Spleen (tissue), 7 donors: ENCODE data around the gene FAM219B.

Experiments
- CTCF ChIP-seq, 11 experiments: fragments of 200-600 bp in 7 of 11; fragments of 450-650 bp in 4 of 11; sonication (generic) in 4 of 11; IDR thresholded peaks in 8 of 11; conservative IDR thresholded peaks in 3 of 11; 1 replicate in 7 of 11; 2 replicates in 4 of 11; pipeline versions ENCODE4 v1.4.0 to v1.8.0; 2016 to 2021; ENCODE audit warnings: antibody characterized with exemption in 11 of 11, inconsistent platforms in 4 of 11, mild to moderate bottlenecking in 1 of 11
- POLR2A ChIP-seq, 3 donors: fragments of 450-650 bp; IDR thresholded peaks; one replicate each; pipeline ENCODE4 v1.5.1; 2017; ENCODE audit warnings: antibody characterized with exemption in 3 of 3, mild to moderate bottlenecking in 1 of 3
- POLR2AphosphoS5 ChIP-seq, 3 donors: sonication (generic); formaldehyde crosslinking; IDR thresholded peaks; one replicate each; pipeline ENCODE4 v1.5.1; 2017; ENCODE audit warnings: antibody characterized with exemption in 3 of 3
- donor health status: DM: no; HTN: no; CAD: no; lungs with moderate emphysema.
- donor health status: DM: no; HTN: no; CAD: no.
- donor health status: DM: no; HTN: no; CAD: no.

DNA sequence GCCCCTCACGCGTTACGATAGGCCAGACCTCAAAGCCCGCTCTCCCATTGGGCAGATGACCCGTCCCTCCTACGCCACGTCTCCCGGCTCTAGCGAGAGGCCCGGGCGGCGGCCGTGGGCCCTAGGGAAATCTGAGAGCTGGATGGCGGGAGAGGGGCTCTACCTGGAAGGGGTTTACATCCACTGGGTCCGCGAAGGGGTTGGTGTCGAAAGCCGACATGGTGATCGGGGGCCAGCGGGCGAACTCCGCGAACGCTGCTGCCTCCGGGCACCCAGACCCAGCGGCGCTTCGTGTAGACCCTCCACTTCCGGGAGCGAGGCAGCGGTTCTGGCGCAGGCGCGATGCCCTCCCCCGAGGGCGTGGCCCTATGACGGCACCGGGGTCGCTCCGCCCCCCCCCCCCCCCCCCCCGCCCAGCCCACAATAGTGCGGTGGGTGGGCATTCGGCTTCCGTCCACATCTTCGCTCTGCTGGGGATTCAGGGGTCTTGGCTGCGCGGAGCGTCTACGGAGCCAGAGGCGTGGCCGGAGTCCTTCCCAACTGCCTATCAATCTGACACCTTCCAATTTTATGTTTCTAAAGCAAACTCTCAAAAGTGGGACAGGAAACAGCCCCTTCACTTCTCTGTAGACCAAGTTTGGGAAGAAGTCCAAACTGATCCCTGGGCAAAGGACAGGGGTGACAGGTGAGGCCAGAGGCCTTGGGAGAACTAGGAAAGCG, 33.5 kb downstream of the FAM219B start, which contains the start of gene SCAMP2:
- TF ChIP-seq CTCF (IDR thresholded peaks at IDR 0.05 in 8 of 11, conservative IDR thresholded peaks at IDR 0.05 in 3 of 11), result peak in 3 of 11 experiments; percentile 14 to 18 (median 14)
- TF ChIP-seq POLR2A (IDR thresholded peaks at IDR 0.05), result peak in 1 of 3 donors; percentile 72
- peak; percentile 94 to 98 (median 97) for TF ChIP-seq POLR2AphosphoS5 (IDR thresholded peaks at IDR 0.05)
